Astrocyte of the cerebellum (primary cell): ENCODE data around the gene FER1L5.
"Not testable (repeated sequence)": the region's sequence is repeated elsewhere in the genome, so short reads cannot be mapped to it uniquely, and the experiment has no call there.

Source experiments
- DNase-seq: peaks from one replicate; pipeline ENCODE4 v3.0.0-alpha.2; 2011; ENCODE audit warnings: low read depth
- H3K4me3 ChIP-seq: 2 replicates; pipeline ENCODE4 v1.5.1; 2011; ENCODE audit warnings: mild to moderate bottlenecking, low read depth, low read length, moderate library complexity
- CTCF ChIP-seq: IDR thresholded peaks from 2 replicates; pipeline ENCODE4 v1.5.1; 2012; ENCODE audit warnings: low read length, low read depth, moderate library complexity, mild to moderate bottlenecking; ENCODE audit errors: missing control alignments
- in situ Hi-C: cut with HindIII; loops from 2 replicates; pipeline ENCODE4 v1.10.0; 2017; ENCODE audit warnings: low sequenced_read_pairs

Gene FER1L5

GRCh38 chr2:96648306-96648930 lies 5.9 kb downstream of the FER1L5 start:
- DNase-seq: no peak
- TF ChIP-seq CTCF: no peak
- H3K4me3 ChIP-seq: no peak overlapping the region
- in situ Hi-C loops: no loop called here

- in situ Hi-C loops: no loop called here
- no peak for TF ChIP-seq CTCF
- no peak overlapping the region for H3K4me3 ChIP-seq
These were observed 6.8 kb downstream of the FER1L5 start for GRCh38 chr2:96649342-96649741.

GRCh38 chr2:96651793-96652192 lies 9.2 kb downstream of the FER1L5 start:
- no peak overlapping the region for H3K4me3 ChIP-seq
- DNase-seq: no peak
- TF ChIP-seq CTCF: no peak
- in situ Hi-C loops: no loop called here

More at GRCh38 chr2:96649342-96649741, 6.8 kb downstream of the FER1L5 start:
- DNase-seq: no peak

GRCh38 chr2:96654791-96655190 lies 12.2 kb downstream of the FER1L5 start:
- in situ Hi-C loops, DNase-seq, H3K4me3 ChIP-seq: not testable (repeated sequence)

- in situ Hi-C loops: no loop called here
- no peak overlapping the region for H3K4me3 ChIP-seq
- no peak for TF ChIP-seq CTCF
- DNase-seq: no peak
These were observed 13.0 kb downstream of the FER1L5 start for GRCh38 chr2:96655526-96655925.

- no peak for TF ChIP-seq CTCF
- DNase-seq: no peak
- in situ Hi-C loops: no loop called here
- no peak overlapping the region for H3K4me3 ChIP-seq
These were observed 14.0 kb downstream of the FER1L5 start for GRCh38 chr2:96656540-96656939.

GRCh38 chr2:96661324-96661723 lies 18.8 kb downstream of the FER1L5 start:
- no peak for DNase-seq
- no peak overlapping the region for H3K4me3 ChIP-seq
- in situ Hi-C loops: no loop called here
- TF ChIP-seq CTCF: no peak
